ENCODE data around the gene SKP2. TPM values are rescaled to one million over a fixed set of nuclear protein-coding genes. Genes with fewer than 3 reads are reported as not detected.
"Not testable (repeated sequence)": the region's sequence is repeated elsewhere in the genome, so short reads cannot be mapped to it uniquely, and the experiment has no call there.

SKP2 gene
- total RNA-seq, 1 donor from 2014 or later = 23.1 TPM

GRCh38 chr5:36158144-36158543 lies 6.2 kb downstream of the SKP2 start:
- no peak for DNase-seq

GRCh38 chr5:36160617-36161016 lies 8.7 kb downstream of the SKP2 start:
- DNase-seq = no peak

GRCh38 chr5:36161361-36161760 lies 9.4 kb downstream of the SKP2 start:
- DNase-seq = no peak

GRCh38 chr5:36162810-36163486 lies 11.0 kb downstream of the SKP2 start:
- DNase-seq = no peak

- no peak for DNase-seq
Observed at GRCh38 chr5:36164461-36164860, 12.6 kb downstream of the SKP2 start.

- no peak for DNase-seq
Observed at GRCh38 chr5:36168737-36169136, 16.8 kb downstream of the SKP2 start.

GRCh38 chr5:36170832-36171424 lies 19.0 kb downstream of the SKP2 start:
- no peak for DNase-seq

- DNase-seq = no peak
Observed at GRCh38 chr5:36172599-36172998, 20.7 kb downstream of the SKP2 start.

GRCh38 chr5:36173426-36173825 lies 21.5 kb downstream of the SKP2 start:
- DNase-seq = no peak

- no peak for DNase-seq
Observed at GRCh38 chr5:36174119-36174518, 22.2 kb downstream of the SKP2 start.

- DNase-seq = no peak
Observed at GRCh38 chr5:36175043-36175442, 23.1 kb downstream of the SKP2 start.

- no peak for DNase-seq
Observed at GRCh38 chr5:36177154-36177553, 25.2 kb downstream of the SKP2 start.

GRCh38 chr5:36177715-36178523 lies 26.0 kb downstream of the SKP2 start:
- DNase-seq = peak; percentile 16

- DNase-seq = no peak
Observed at GRCh38 chr5:36178524-36178890, 26.6 kb downstream of the SKP2 start.

- no peak for DNase-seq
Observed at GRCh38 chr5:36179950-36180349, 28.0 kb downstream of the SKP2 start.

GRCh38 chr5:36180556-36181350 lies 28.8 kb downstream of the SKP2 start:
- no peak for DNase-seq

GRCh38 chr5:36181774-36182173 lies 29.9 kb downstream of the SKP2 start:
- DNase-seq = no peak

- DNase-seq = not testable (repeated sequence)
Observed at GRCh38 chr5:36184408-36184807, 32.5 kb downstream of the SKP2 start.

- DNase-seq = no peak
Observed at GRCh38 chr5:36193746-36194145, 41.8 kb downstream of the SKP2 start.

GRCh38 chr5:36198281-36198680 lies 46.4 kb downstream of the SKP2 start:
- no peak for DNase-seq

- not testable (repeated sequence) for DNase-seq
Observed at GRCh38 chr5:36198783-36199182, 46.9 kb downstream of the SKP2 start.

GRCh38 chr5:36199620-36200019 lies 47.7 kb downstream of the SKP2 start:
- no peak for DNase-seq

- DNase-seq = no peak
Observed at GRCh38 chr5:36200513-36200912, 48.6 kb downstream of the SKP2 start.

All from skin of body (tissue), 2 donors.